ENCODE results near the gene GNG7. TPM values are rescaled to one million over a fixed set of nuclear protein-coding genes. Genes with fewer than 3 reads are reported as not detected.
A peak's percentile ranks its signal among the peaks of the same experiment; 100 is the strongest.

The GNG7 gene
- total and polyA plus RNA-seq, 10 of the 15 experiments (the other 5 are each of a cell fraction or from before 2014, with no cell fraction given) = 1.9 to 13.6 (median 6.5) TPM

GRCh38 chr19:2623798-2624197 lies 78.7 kb downstream of the GNG7 start:
- Histone ChIP-seq H3K27me3 (replicated peaks in 1 of 2; ENCODE audit: control insufficient read depth in 2 of 2, insufficient read depth in 2 of 2, low read length in 1 of 2) (no peaks in the 10 kb centered on the region), H3K9ac (ENCODE audit: control insufficient read depth, insufficient read depth, low read length) (peak overlapping the region; percentile 55), H3K27ac (ENCODE audit: control insufficient read depth, insufficient read depth) (peak overlapping the region; percentile 92), H3K4me2 (ENCODE audit: control insufficient read depth, insufficient read depth) (peak overlapping the region; percentile 90), H3K4me3 (peak overlapping the region; percentile 57; the same call in 1 of the 2 replicates), H3K4me1 (ENCODE audit: control insufficient read depth, insufficient read depth, low read length) (peaks cover 70% of the 10 kb centered on the region), H4K20me1 (ENCODE audit: control insufficient read depth, insufficient read depth) (no peaks in the 10 kb centered on the region), H3K36me3 (ENCODE audit: control insufficient read depth in 2 of 2, insufficient read depth in 2 of 2, low read length in 1 of 2) (0 out of 4 replicates have a peak, but pooled peaks cover 0 to 3% of the 10 kb centered on the region in 2 experiments), H2AFZ (ENCODE audit: control insufficient read depth, low read depth, low read length) (peak overlapping the region; percentile 47), H3K79me2 (ENCODE audit: control insufficient read depth, insufficient read depth, low read length) (peaks cover 12% of the 10 kb centered on the region), H3K9me3 (replicated peaks; ENCODE audit: control insufficient read depth, insufficient read depth, low read length) (peaks cover 5% of the 10 kb centered on the region; the same call in 2 of the 3 replicates)
- TF ChIP-seq SPI1 (IDR thresholded peaks at IDR 0.05; ENCODE audit: borderline replicate concordance, insufficient read depth, low read depth, low read length) = no peak
- TF ChIP-seq TCF12 (IDR thresholded peaks at IDR 0.05; ENCODE audit: low read depth, low read length) = 0 out of 2 replicates have a peak, but pooled peaks have one; percentile 32
- TF ChIP-seq PBX3 (IDR thresholded peaks at IDR 0.05; ENCODE audit: insufficient replicate concordance, low read depth, low read length) = peak; percentile 52
- TF ChIP-seq TCF7 (IDR thresholded peaks at IDR 0.05; ENCODE audit: borderline replicate concordance) = no peak
- TF ChIP-seq, protein P1, sequence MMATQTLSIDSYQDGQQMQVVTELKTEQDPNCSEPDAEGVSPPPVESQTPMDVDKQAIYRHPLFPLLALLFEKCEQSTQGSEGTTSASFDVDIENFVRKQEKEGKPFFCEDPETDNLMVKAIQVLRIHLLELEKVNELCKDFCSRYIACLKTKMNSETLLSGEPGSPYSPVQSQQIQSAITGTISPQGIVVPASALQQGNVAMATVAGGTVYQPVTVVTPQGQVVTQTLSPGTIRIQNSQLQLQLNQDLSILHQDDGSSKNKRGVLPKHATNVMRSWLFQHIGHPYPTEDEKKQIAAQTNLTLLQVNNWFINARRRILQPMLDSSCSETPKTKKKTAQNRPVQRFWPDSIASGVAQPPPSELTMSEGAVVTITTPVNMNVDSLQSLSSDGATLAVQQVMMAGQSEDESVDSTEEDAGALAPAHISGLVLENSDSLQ (IDR thresholded peaks at IDR 0.05) = peak; percentile 55
- TF ChIP-seq, protein P2, sequence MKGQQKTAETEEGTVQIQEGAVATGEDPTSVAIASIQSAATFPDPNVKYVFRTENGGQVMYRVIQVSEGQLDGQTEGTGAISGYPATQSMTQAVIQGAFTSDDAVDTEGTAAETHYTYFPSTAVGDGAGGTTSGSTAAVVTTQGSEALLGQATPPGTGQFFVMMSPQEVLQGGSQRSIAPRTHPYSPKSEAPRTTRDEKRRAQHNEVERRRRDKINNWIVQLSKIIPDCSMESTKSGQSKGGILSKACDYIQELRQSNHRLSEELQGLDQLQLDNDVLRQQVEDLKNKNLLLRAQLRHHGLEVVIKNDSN (IDR thresholded peaks at IDR 0.05; ENCODE audit: borderline replicate concordance, extremely low read length, insufficient read depth, low read depth, low read length) = no peak
- 0 out of 4 replicates have a peak, but pooled peaks of 1 of the 2 experiments have one; percentile 4 for TF ChIP-seq ETV6 (conservative IDR thresholded peaks at IDR 0.05 in 1 of 2, IDR thresholded peaks at IDR 0.05 in 1 of 2; ENCODE audit: borderline replicate concordance in 1 of 2, low read depth in 1 of 2)
- ChIA-PET SMC1A (ENCODE audit: uncharacterized antibody, unreplicated experiment) (interaction anchor here (0.8 to 2.2 kb wide), 5 partner anchors 10 to 230 kb away, joined by 3 to 6 read pairs (median 3); no protein-coding TSS in a partner anchor), RAD21 (ENCODE audit: unreplicated experiment) (interaction anchor here (1.1 to 5.7 kb wide), 5 partner anchors 12 to 169 kb away, joined by 3 to 74 read pairs (median 4); partner anchors contain the start of gene LMNB2), CTCF (interaction anchor here (1.5 to 21.7 kb wide), 2 partner anchors 10 kb away, joined by 8 to 318 read pairs; no protein-coding TSS in a partner anchor), POLR2A (interaction anchor here (0.7 to 1.3 kb wide), 5 partner anchors 12 to 161 kb away, joined by 3 to 5 read pairs (median 3); no protein-coding TSS in a partner anchor)
- no peak for FAIRE-seq
- 11% methylated on average over 12 of the region's 12 CpGs for WGBS (ENCODE audit: insufficient coverage, insufficient replicate concordance, low lambda C conversion rate, missing lambda C conversion rate)
- in situ Hi-C loops (cut with MboI) (no loop called here), intact Hi-C loops (cut with micrococcal nuclease; ENCODE audit: unreplicated experiment) (loop anchor here (5.0 to 10.0 kb wide), 4 partner anchors 296 to 536 kb away; partner anchors contain the start of genes DOT1L, LSM7 and SPPL2B)
- ATAC-seq = peak; percentile 3; the same call in 2 of the 3 replicates
- no peak for DNase-seq (ENCODE audit: low read depth, low spot score)
- BruUV-seq (replicated peaks) = no TSS peak

Data from GM12878 (cell line).